ENCODE measurements around the gene AK4.
"Not testable (repeated sequence)": the region's sequence is repeated elsewhere in the genome, so short reads cannot be mapped to it uniquely, and the experiment has no call there.

AK4 gene

DNA sequence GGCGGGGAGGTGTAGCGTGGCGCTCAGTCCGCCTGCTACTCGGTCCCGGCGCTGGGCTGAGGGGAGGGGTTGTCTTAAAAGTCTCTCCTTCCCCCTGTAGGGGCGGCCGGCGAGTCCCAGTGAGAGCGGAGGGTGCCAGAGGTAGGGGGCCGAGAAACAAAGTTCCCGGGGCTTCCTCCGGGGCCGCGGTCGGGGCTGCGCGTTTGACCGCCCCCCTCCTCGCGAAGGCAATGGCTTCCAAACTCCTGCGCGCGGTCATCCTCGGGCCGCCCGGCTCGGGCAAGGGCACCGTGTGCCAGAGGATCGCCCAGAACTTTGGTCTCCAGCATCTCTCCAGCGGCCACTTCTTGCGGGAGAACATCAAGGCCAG lies at the start of gene AK4:
TSS of gene AK4 (plus strand) at position 26 of the 370 bp plus-strand sequence. CDS start at position 231, 205 bp downstream.
- not testable (repeated sequence) for DNase-seq (ENCODE audit: low read depth)

DNA sequence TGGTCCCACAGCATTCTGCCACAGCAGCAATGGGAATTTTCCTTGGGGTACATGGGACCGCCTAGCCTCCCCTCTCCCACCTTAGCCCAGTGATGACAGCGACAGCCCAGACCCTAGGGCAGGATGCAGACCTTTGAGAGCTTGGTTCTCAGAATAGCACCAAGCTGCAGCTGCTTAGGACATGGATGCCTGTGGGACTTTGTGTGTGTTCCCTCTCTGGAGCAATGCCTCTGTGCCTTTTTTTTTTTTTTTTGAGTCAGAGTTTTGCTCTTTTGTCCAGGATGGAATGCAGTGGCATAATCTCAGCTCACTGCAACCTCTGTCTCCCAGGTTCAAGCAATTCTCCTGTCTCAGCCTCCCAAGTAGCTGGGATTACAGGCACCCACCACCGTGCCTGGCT lies 44.2 kb upstream of the AK4 start:
- DNase-seq (ENCODE audit: low read depth) = no peak

DNA sequence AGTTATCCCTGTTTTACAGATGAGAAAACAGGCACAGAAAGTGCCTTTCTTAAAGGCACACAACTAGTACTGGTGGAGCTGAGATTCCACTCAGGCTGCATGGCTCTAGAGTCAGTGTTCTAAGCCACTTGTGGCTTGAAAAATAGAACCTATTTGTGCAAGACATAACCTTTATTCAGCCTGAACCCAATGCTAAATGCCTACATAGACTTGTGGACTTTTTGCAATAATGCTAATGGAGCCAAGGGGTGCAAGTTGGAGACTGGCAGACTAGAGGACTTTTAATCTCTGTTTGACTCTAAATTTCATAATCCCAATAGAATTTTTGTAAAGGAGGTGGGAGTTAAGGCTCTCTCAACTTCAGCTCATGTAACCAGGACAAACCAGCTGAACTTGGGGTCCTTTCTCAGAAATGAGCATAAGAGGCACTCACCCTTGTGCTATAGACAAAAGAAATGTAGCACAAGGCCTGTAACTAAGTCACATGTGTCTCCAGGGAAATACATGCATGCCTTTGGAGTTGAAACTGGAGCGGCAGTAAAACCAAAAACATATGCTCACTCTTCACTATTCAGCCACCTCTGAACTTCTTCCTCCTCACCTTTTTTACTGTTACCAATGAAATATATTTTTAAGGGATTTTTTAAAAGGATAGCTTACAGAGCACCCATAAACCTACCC lies 43.0 kb upstream of the AK4 start:
- no peak for DNase-seq (ENCODE audit: low read depth)

DNA sequence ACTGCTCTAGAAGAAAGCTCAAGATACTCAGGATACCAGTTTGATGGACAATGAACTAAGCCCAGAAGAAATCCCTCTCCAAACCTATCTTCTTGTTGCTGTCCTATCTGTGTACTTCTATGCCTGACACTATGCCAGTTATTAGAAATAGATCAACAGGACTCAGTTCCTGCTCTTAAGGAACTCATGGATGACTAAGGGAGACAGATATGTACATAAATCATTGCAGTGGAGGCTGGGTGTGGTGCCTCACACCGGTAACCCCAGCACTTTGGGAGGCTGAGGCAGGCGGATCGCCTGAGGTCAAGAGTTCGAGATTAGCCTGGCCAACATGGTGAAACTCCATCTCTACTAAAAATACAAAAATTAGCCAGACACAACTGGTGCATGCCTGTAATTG lies 42.4 kb upstream of the AK4 start:
- no peak for DNase-seq (ENCODE audit: low read depth)

DNA sequence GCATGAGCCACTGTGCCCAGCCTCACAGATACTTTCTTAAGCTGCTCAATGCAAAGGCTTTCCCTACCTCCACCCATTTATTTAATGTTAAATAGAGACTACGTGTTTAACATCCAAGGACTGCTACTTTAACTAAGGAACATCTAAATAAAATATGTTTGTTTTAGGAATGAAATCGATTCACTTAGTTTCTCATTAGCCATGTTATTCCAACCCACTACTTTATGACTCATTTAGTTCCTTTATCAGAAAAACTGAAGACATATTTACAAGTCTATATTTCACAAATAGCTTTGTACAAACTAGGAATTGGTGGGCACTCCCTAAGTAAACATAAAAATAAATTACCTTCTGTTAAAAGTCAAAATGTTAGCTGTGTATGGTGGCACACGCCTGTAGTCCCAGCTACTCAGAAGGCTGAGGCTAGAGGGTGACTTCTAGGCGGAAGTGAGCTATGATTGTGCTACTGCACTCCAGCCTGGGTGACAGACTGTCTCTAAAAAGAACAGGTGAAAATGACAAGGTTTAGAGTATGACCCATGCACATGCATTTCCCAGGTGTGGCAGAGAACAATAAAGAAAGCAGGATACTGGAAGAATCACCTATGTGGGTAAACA lies 39.9 kb upstream of the AK4 start:
- DNase-seq (ENCODE audit: low read depth) = no peak

DNA sequence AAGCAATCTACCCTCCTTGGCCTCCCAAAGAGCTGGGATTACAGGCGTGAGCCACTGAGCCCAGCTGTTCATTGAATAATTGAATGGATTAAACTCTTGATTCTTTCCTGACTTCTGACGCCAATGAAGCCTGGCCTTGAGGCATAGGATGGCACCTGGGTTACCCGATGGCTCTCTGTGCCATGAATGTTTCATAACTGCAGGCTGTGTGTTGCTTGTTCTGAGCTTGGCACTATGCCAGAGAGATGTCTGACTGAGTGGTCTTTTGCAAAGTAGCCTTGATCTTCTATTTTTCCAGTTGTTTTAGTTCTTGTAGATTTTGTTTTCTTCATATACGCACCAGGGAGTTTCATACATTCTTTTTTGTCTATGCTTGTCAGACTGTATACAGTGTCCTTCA lies 38.5 kb upstream of the AK4 start:
- DNase-seq (ENCODE audit: low read depth) = no peak

DNA sequence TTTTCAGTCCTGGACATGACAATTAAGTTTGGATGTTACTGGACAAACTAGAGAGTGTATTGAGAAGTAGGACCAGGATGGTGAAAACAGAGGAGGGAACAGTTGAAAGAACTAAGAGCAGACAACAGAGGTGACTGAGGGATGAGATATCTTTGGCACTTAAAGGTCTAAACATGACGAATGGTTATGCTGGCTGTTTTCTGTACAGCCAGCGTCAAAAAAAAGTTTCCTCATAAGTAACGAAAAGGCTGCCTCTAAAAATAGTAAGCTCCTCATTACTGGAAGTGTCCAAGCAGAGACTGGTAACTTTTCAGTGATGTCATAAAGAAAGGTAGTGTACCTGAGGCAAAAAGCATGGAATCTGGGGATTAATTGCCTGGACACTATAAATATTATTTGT lies 35.2 kb upstream of the AK4 start:
- DNase-seq (ENCODE audit: low read depth) = no peak

DNA sequence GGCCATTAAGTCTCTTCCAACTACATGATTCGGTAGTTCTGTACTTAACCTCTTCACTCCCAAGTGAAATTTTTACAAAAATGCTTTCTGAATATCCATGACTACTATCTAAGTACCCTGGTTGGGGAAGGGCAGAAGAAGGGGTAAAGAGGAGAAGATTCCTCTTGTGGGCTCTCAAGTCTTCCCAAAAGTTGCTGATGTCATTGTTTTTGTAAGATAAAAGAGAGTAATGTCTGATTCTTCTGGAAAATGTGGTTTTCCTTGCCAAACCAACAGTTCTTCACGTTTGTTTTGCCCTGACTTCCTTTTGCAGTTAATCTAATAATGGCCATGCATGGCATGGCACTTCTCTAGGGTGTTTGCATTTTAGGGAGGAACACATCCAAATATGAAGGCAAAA lies 34.7 kb upstream of the AK4 start:
- DNase-seq (ENCODE audit: low read depth) = no peak

DNA sequence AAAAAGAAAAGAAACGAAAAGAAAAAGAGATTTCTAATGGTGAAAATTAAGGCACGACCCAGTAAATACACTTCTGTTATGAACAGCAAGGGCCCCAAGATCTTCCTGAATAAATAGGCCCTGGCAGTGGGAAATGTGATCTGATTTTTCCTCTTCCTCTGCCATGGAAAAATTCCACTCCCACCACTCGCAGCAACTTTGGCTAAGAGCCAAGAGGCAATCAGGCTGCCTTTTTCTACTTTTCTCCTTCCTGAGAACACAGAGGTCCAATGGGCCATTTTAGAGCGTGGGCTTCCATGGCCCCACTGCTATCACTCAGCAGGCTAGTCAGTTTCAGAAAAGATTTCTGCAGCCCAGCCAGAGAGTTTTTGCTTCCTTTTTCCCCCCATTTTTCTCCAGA lies 33.7 kb upstream of the AK4 start:
- no peak for DNase-seq (ENCODE audit: low read depth)

DNA sequence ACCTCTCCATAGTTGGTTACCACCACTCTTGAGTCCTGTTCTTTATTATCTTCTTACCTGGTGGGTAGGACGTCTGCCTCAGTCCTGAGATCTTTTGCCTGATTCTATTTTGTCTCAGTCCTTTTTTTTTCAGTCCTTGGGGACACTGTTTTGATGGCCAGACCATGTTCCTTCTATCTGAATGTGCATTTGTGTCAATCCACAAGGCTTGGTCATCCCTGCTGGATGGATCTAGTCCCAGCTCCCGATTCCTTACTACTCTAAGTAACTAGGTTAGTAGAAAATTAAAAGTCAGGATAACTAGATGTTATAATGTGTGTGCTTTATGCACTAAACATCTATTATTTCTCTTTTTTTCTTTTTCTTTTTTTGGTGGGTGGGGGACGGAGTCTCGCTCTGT lies 28.1 kb upstream of the AK4 start:
- DNase-seq (ENCODE audit: low read depth) = no peak

DNA sequence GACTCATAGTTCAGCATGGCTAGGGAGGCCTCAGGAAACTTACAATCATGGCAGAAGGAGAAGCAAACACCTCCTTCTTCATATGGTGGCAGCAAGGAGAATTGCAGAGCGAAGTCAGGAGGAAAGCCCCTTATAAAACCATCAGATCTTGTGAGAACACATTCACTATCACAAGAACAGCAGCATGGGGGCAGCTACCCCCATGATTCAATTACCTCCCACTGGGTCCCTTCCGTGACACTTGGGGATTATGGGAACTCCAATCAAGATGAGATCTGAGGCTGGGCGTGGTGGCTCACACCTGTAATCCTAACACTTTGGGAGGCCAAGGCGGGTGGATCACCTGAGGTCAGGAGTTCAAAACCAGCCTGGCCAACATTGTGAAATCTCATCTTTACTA lies 18.9 kb upstream of the AK4 start:
- DNase-seq (ENCODE audit: low read depth) = not testable (repeated sequence)

DNA sequence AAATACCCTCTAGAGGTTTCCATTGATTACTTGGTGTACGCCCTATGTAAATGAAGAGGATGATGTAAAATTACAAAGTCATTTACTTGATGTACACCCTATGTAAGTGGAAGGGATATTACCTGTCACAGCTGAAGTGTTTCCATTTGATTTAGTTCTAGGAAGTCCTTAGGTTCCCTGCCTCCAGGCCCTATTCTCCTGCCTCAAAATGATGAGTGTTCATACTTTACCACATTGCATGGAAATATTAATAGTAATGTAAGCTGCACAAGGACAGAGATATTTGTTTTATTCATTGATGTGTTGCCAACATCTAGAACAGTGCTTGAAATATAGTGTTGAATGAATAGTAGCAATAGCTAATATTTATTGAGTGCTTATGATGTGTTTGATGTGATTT lies 9.5 kb upstream of the AK4 start:
- DNase-seq (ENCODE audit: low read depth) = no peak

DNA sequence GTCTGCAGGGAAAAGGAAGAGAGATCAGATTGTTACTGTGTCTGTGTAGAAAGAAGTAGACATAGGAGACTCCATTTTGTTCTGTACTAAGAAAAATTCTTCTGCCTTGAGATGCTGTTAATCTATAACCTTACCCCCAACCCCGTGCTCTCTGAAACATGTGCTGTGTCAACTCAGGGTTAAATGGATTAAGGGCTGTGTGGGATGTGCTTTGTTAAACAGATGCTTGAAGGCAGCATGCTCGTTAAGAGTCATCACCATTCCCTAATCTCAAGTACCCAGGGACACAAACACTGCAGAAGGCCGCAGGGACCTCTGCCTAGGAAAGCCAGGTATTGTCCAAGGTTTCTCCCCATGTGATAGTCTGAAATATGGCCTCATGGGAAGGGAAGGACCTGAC lies 8.2 kb upstream of the AK4 start:
- DNase-seq (ENCODE audit: low read depth) = not testable (repeated sequence)

DNA sequence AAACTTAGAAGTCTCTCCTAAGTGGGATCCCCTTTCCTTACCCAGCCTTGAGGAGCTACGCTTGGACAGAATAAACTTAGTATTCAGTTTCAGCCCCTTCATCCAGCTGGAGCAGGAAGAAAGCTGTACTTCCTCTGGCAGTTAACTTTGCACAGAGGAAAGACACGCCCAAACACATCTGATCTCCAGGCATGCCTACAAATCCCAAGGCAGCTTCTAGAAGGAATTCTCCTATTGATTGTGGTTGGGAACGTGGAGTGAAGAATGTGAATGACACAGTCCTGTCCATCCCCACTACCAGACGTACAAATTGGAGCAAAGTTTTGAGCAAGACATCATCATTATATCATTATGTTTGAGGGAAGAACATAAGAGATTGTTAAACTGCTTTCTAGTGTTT lies 6.6 kb upstream of the AK4 start:
- DNase-seq (ENCODE audit: low read depth) = no peak

DNA sequence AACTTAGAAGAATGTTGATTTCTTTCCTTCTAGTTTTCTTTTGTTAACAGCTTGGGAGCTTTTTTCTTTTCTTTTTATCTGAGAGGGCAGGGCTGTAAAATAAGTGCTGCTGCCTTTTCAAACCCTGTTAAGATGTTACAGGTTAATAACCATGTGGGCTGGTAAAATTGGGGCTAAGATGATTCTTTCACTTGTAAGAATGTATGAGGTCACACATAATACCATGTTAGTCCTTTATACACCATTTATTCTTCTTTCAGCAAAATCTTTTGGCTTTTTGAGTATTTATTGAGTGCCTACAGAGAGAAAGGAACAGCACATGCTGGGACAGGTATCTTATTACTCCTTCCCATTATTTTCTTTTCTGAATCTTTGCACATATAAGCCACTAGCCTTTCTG lies 6.1 kb upstream of the AK4 start:
- no peak for DNase-seq (ENCODE audit: low read depth)

DNA sequence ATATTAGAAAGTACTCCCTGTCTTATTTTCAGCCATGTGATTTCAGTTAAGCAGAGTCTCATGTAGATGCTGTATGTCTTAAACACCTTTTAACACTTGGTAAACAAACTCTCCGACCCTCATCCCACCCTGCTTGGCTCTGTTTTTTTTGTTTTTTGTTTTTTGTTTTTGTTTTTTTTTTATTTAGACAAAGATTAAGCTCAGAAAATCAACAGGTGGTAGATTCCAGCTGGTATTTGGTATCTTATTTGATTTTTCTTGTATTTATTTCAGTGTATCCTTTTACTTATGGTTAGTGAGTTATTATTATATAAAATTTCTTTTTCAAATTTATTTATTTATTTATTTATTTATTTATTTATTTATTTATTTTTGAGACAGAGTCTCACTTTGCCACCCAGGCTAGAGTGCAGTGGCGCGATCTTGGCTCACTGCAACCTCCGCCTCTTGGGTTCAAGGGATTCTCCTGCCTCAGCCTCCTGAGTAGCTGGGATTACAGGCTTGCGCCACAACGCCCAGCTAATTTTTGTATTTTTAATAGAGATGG lies 4.8 kb upstream of the AK4 start:
- not testable (repeated sequence) for DNase-seq (ENCODE audit: low read depth)

DNA sequence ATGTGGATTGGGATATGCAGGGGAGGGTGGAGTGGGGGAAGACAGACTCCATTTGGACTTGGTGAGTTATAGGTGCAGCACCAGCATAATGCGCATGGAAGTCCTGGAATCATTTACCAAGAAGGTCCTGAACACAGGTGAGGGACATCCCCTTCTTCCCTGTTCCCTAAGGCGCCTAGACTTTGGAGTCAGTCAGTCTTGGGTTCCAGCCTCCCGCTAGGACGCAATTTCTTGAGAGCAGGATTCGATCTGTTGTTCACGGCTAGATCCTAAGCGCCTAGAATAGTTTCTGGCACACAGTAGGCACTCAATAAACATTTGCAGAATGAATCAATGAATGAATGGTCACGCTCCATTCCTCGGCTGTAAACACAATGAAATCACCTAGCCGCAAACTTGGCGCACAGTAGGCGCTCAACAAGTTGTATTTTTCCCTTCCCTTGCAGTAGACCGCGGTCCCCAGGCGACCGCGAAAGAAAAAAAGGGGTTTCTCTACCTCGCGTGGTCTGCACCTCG lies 1.0 kb upstream of the AK4 start:
- no peak for DNase-seq (ENCODE audit: low read depth)

DNA sequence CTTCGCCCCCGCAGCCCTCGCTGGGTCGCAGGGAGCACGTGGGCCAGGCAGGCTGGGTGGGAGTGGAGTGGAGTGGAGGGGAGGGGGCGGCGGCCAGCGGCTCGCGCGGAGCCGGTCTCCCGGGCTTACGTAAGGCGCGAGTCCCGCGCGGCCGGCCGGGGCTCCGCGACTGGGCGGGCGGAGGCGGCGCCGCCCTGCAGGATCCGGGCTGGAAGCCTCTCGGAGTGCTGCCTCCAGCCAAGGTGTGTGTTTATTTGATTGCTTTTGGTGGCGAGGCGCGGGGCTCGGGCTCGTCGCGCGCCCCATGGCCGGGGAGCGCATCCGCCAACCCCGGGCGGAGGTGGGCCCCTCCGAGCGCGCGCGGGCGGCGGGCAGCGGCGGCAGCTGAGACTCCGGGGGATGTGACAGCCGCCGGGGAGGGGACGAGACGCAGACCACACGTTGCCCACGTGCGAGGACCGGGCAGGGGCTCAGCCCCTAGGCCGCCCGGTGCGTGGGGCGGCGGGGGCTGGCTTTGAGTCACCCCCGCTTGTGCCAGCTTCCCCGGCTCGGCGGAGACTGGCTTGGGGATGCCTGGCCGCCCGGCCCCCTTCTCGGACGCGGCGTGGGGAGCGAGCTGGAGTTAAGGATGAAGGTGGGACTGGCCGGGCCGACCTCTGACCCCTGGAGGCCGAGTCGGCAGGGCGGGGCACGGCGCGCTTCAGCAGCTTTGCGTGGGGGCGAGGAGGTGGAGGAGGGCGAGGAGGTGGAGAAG lies 402 bp upstream of the AK4 start:
- DNase-seq (ENCODE audit: low read depth) = no peak

DNA sequence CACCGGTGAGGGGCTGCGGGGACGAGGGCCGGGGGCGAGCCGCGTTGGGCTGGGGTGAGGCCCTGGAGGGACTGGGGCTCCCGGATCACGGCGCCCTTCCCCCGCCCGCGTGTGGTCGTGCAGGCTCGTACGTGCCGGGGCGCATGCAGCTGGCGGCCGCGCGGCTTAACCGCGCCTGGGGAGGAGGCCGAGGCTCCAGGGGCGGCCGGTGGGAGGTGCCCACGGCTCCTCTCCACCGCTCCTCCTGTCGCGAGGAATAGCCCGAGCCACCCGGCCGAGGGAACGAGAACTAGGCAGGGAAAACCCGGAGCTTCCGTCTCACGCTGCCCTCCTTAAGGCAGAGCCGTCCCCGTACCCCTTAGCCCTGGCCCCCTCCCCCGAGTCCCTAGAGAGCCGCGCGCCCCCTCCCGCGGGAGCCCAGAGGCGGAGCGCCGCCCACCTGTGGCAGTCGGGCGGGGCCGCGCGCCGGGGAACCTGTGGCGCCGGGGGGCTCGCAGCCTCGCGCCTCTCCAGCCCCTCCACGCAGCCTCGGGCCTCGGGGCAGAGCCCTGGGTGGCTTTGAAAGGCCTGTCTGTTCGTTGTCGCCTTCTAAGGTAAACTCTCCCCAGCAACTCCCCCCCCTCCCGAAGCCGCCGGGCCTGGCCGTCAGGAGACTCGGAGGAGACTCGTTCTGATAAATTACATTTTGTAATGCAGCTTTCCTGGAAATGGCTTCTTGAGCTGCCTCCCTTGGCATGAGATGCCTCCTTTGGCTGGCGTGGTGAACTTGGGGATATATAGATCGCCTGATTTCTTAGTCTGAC lies 746 bp downstream of the AK4 start:
- DNase-seq (ENCODE audit: low read depth) = no peak

DNA sequence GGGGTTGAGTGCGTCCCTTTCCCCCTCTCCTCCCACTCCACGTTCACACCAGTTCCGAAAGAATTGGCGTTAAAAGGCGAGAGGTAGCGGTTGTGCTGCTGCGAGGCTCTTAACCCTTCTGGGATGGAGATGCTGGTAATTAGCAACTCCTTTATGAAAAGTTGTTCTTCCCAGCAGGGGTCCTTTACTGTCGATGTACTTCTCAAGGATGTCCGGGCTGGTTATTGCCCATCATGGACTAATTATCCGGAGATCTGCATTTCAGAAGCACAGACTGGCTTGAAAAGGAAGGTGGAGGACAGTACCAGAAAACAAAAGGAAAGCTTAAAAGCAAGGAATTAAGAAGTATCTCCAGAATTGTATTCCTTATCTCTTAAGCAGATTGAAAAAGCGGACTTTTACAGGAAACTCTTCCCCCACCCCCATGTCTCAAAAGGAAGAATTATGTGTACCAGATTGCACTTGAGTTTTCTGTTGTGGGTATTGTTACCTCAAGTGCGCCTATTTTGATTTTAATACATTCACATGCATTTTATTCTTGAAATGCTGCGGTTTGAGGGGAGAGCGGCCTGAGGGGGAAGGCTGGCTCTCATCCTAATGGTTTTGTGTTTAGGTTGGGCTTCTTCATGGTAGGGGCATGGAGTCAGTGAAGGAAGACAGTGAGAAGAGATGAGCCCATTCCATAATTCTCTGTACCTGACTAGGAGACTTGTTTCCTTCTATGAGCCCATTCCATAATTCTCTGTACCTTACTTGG lies 1.5 kb downstream of the AK4 start:
- no peak for DNase-seq (ENCODE audit: low read depth)

DNA sequence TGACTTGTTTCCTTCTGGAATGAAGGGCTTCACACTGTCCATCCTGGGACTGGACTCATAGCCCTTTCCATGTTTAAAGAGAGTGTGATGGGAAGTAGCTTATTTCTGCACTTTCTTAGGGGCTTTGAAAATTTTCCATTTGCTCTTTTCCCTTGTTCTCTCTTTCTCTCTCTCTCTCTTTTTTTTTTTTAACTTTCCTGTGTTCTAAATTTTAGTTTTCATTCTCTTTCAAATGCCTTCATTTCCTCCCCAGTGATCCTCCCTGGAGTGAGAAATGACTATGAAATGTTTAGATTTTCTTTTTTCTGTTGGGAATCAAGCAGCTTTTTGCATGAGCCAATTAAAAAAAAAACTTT lies 2.1 kb downstream of the AK4 start:
- DNase-seq (ENCODE audit: low read depth) = no peak
